ENCODE measurements around the gene ALDH3A1.

Gene ALDH3A1

DNA sequence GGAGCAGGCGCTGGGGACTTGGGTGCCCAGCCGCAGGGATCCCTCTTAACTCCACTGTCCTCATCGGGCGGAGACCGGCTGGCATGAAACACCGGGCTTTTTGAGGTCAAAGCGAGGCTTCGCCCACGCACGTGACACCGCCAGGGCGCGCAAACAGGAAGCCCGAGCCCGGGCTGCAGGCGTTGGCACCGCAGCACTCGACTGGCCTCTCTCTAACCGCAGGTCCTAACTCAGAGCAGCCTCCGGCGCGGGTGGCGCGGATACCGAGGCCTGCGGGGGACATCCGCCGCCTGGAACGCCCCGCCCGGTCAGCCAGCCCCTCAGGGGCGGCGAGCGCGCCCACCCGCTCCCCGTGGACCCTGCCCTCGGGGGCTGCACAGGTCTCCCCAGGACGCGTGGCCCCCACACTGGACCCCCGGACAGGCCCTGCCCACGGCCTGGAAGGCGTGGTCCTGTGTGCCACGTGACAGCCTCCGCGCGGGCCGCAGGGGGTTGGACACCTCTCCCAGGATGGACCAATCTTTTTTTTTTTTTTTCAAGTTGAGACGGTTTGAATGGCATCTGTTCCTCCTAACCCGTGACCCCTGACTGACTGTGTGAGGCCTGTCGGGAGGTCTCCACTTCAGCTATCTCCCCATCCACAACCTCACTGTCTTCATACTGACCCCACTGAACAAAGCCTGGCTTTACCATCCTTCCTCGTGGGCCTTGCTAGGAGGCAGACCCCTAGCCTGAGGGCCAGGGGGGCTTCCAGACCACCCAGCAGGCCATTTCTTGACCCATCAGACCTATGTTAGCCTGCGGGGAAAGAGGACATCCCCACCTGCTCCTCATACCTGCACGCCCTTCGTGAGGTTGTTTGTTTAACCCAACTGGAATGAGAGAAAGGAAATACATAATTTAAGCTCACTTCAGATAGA lies 23.3 kb downstream of the ALDH3A1 start:
- no peak for DNase-seq (ENCODE audit: insufficient read length)
- TF ChIP-seq TAF1 (IDR thresholded peaks at IDR 0.05; ENCODE audit: borderline replicate concordance, low read depth, low read length) (no peak), POLR2AphosphoS5 (IDR thresholded peaks at IDR 0.05; ENCODE audit: low read depth, low read length) (no peak), POLR2A (IDR thresholded peaks at IDR 0.05; ENCODE audit: low read depth, low read length) (no peak)
- FAIRE-seq = no peak

DNA sequence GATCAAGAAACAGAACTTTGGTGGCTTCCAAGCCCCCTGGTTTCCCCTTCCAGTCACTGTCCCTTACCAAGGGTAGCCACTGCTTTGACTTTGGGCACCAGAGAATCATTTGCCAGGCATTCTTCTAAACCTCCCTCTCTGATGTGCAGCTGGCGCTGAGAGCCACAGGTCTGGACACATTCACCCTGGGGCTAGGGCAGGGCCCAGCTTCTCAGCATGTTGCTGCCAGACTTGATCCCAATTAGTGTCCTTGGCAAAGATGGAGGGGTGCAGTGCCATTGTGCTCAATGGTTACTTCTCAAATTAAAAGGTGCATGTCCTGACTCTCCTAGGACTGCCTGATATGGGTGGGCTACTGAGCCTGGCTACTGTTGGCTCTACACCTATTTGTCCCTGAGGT lies 24.1 kb downstream of the ALDH3A1 start:
- FAIRE-seq = no peak
- DNase-seq (ENCODE audit: insufficient read length) = no peak
- TF ChIP-seq TAF1 (IDR thresholded peaks at IDR 0.05; ENCODE audit: borderline replicate concordance, low read depth, low read length) = no peak
- no peak for TF ChIP-seq POLR2A (IDR thresholded peaks at IDR 0.05; ENCODE audit: low read depth, low read length)
- no peak for TF ChIP-seq POLR2AphosphoS5 (IDR thresholded peaks at IDR 0.05; ENCODE audit: low read depth, low read length)

DNA sequence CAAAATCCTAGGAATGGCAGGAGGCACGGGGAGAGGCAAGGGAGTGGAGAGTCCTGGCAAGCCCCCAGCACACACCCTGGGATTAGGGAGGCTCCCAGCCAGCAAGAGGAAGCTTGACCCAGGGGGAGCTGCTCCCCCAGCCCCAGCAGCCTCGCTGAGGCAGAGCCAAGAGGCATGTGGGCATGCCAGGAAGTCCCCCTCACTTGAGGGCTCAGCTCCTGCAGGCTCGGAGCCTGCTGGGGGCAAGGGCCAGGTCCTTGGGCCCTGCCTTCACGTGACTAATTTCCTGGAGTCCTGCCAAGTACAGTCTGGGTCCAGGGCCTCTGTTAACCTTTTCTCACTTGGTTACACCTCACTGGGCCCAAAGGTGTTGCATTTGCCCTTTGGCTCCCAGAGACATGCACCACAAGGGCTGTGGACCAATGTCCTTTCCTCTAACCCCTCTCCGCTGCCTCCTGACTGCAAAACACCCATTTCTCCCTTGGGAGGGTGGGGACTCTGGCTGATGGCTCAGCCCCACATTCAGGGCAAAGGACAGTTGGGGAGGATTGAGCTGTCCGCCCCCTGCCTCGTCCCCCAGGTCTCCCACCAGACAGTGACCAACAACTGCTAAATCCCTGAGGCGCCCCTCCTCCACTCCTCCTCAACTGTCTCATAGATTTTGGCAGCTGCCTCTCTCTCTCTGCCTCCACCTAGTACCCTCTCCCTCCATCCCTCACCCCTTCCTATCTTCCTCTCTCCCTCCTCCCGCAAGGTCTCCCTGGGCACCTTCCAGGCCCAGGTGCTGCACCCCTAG lies 27.3 kb downstream of the ALDH3A1 start:
- TF ChIP-seq TAF1 (IDR thresholded peaks at IDR 0.05; ENCODE audit: borderline replicate concordance, low read depth, low read length) (no peak), POLR2AphosphoS5 (IDR thresholded peaks at IDR 0.05; ENCODE audit: low read depth, low read length) (no peak), POLR2A (IDR thresholded peaks at IDR 0.05; ENCODE audit: low read depth, low read length) (no peak)
- FAIRE-seq (no peak), DNase-seq (ENCODE audit: insufficient read length) (no peak)

DNA sequence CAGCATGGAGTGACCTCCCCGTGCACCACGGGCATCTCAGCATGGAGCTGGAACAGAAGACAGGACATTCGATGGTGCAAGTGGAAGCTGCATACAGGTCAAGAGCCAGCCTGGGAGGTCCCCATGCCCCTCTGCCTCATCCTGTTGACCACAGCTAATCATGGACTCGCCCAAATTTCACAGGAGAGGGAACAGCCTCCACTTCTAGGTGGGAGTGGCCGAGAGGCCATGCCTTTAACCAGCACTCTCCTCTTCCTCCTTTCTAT lies 28.0 kb downstream of the ALDH3A1 start:
- FAIRE-seq (no peak), DNase-seq (ENCODE audit: insufficient read length) (no peak)
- TF ChIP-seq POLR2A (IDR thresholded peaks at IDR 0.05; ENCODE audit: low read depth, low read length) = no peak
- TF ChIP-seq POLR2AphosphoS5 (IDR thresholded peaks at IDR 0.05; ENCODE audit: low read depth, low read length) = no peak
- no peak for TF ChIP-seq TAF1 (IDR thresholded peaks at IDR 0.05; ENCODE audit: borderline replicate concordance, low read depth, low read length)

DNA sequence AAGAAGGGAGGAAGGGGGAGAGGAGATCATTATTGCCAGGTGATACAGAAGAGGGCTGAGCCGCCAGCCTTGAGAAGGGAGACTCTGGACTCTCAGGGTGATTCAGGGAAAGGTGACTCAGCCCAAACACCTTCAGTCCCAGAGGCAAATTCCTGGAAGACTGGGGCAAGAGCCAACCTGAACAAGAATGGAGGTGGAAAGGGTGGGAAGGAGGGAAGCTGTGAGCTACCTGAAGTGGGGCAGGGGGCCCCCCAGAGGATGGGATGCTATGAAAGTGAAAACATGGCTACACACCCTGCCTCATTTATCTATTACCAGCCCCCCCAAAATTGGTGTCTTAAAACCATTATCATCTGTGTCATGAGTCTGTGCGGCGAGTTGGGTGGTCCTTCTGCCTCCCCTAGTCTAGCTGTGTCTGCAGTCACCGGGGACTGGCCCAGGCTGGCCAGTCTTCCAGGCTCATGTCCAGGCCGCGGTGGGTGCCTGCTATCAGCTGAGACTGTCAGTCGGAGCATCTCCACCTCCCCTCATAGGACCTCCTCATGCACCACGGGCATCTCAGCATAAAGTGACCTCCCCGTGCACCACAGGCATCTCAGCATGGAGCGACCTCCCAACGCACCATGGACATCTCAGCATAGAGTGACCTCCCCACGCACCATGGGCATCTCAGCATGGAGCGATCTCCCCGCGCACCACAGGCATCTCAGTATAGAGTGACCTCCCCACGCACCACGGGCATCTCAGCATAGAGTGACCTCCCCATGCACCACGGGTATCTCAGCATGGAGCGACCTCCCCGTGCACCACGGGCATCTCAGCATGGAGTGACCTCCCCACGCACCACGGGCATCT lies 28.5 kb downstream of the ALDH3A1 start:
- FAIRE-seq = no peak
- TF ChIP-seq POLR2A (IDR thresholded peaks at IDR 0.05; ENCODE audit: low read depth, low read length) = no peak
- TF ChIP-seq TAF1 (IDR thresholded peaks at IDR 0.05; ENCODE audit: borderline replicate concordance, low read depth, low read length) = no peak
- no peak for DNase-seq (ENCODE audit: insufficient read length)

DNA sequence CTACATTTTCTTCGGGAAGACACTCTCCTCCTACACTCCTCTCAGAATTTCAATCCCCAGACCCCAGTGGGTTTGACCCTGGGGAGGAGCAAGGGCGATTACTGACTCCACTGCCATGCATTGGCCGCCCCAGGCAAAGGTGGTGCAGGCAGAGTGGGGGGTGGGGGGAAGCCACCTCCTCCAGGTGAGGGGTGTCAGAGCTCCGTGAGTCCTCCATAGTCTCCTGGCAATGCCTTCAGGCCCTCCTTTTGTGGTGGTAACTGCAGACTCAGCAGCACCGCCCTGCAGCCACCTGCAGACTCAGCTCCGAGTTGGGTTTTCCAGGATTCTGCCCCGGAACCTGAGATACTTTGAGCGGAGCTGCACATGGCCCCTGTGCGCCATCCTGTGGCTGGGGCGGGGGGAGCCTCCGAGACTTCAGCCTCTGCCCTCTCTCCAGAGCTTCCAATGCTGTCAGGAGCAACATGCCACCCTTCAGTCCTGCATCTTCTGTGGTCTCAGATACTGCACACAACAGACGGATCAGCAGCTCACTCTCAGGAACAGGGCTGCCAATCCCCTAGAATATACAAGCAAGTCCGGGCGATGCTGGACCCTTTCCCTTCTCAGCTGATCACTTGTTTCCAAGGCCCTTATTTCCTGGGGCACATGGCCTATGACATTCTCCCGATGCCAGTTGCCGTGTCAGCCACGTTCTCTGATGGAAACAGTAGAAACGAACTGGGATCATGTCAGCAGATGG lies 29.3 kb downstream of the ALDH3A1 start:
- TF ChIP-seq POLR2AphosphoS5 (IDR thresholded peaks at IDR 0.05; ENCODE audit: low read depth, low read length) (no peak), TAF1 (IDR thresholded peaks at IDR 0.05; ENCODE audit: borderline replicate concordance, low read depth, low read length) (no peak), POLR2A (IDR thresholded peaks at IDR 0.05; ENCODE audit: low read depth, low read length) (no peak)
- DNase-seq (ENCODE audit: insufficient read length) (no peak), FAIRE-seq (no peak)

DNA sequence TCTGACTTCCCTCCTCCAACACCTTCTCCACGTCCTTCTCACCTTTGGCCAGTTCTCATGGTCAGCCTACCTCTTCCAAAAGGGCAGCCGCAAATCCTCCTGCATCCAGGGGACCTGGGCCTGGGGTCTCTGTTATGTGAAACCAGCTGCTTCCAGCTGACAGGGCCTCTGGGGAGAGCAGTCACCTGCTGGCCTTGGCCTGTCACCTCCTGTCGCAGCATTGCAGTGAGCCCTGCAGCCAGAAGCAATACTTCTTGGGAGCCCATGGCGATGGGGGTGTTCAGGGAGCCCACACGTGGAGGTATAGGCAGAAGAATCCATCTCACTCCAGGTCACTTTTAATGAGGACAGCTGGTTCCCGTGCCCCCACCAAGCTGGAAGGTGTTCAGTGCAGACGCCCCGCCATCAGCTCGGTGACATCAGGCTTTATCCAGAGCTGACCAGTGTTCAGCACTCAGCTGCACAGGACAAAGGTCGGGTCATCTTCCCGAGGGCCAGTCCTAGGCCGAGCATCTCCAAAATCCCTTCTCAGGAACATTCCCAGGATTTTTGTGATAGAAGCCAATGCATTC lies 30.0 kb downstream of the ALDH3A1 start:
- TF ChIP-seq TAF1 (IDR thresholded peaks at IDR 0.05; ENCODE audit: borderline replicate concordance, low read depth, low read length) (no peak), POLR2A (IDR thresholded peaks at IDR 0.05; ENCODE audit: low read depth, low read length) (no peak), POLR2AphosphoS5 (IDR thresholded peaks at IDR 0.05; ENCODE audit: low read depth, low read length) (no peak)
- FAIRE-seq = no peak
- no peak for DNase-seq (ENCODE audit: insufficient read length)

DNA sequence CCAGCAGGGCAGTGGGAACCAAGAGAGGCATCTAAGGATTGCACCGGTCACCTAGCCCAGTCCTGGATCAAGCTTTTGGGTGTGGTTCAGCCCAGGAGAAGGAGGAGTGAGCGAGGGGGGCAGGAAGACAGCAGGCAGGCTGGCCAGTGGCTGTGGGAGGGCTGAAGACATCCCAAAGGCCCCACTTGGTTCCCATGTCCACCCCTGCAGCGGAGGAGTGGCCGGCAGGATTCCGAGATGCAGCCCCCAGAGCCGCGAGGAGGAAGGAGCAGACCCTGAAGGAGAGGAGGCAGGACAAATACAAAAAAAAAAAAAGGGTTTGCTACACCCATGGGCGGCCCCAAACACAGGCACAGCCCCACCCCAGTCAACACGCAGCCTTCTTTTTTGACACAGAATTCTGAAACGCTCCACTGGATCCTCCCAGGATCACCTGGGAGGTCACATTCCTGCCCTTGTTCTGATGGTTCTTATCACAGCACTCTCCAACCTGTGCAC lies 30.6 kb downstream of the ALDH3A1 start:
- no peak for TF ChIP-seq POLR2AphosphoS5 (IDR thresholded peaks at IDR 0.05; ENCODE audit: low read depth, low read length)
- TF ChIP-seq TAF1 (IDR thresholded peaks at IDR 0.05; ENCODE audit: borderline replicate concordance, low read depth, low read length) = no peak
- no peak for TF ChIP-seq POLR2A (IDR thresholded peaks at IDR 0.05; ENCODE audit: low read depth, low read length)
- FAIRE-seq (no peak), DNase-seq (ENCODE audit: insufficient read length) (no peak)

DNA sequence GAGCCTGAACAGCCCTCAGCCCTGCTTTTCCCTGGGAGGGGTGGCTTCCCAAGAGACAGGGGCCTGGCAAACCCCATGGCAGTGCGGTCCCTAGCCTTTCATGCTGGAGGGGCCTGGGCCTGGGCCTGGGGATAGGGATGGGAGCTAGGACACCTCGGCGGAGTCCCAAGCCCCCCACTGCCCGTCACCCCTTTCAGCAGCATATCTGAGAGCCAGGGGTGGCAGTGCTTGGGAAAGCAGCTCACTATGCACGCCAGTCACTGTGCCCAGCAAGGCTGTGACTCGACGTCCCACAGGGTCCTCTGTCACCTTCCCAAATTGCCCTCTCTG lies 31.1 kb downstream of the ALDH3A1 start:
- DNase-seq (ENCODE audit: insufficient read length) = no peak
- no peak for FAIRE-seq
- TF ChIP-seq TAF1 (IDR thresholded peaks at IDR 0.05; ENCODE audit: borderline replicate concordance, low read depth, low read length) = no peak
- TF ChIP-seq POLR2AphosphoS5 (IDR thresholded peaks at IDR 0.05; ENCODE audit: low read depth, low read length) = no peak
- TF ChIP-seq POLR2A (IDR thresholded peaks at IDR 0.05; ENCODE audit: low read depth, low read length) = no peak
